OCI-LY3 (cell line): ENCODE data around the gene MPRIP.

Source experiments
- EZH2phosphoT487 ChIP-seq: fragments of 200-600 bp; shearing (Covaris generic); IDR thresholded peaks from 2 replicates; pipeline ENCODE4 v1.6.1; 2018; ENCODE audit warnings: antibody characterized with exemption, mixed run types, low read depth
- TF ChIP-seq, protein P1 (sequence below): fragments of 200-600, 300-600 bp; sonication (generic); IDR thresholded peaks from 2 replicates; pipeline ENCODE4 v1.5.1; 2014; ENCODE audit warnings: antibody characterized with exemption, low read length, low read depth

DNA sequence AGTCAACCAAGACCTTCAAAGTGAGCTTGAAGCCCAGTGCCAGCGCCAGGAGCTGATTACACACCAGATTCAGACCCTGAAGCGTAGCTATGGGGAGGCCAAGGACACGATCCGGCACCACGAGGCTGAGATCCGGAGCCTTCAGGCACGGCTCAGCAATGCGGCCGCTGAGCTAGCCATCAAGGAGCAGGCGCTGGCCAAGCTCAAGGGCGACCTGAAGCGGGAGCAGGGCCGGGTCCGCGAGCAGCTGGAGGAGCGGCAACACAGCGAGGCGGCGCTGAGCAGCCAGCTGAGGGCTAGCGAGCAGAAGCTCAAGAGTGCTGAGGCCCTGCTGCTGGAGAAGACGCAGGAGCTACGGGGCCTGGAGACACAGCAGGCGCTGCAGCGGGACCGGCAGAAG, 121.9 kb downstream of the MPRIP start:
- no peak for TF ChIP-seq EZH2phosphoT487
- TF ChIP-seq, protein P1, sequence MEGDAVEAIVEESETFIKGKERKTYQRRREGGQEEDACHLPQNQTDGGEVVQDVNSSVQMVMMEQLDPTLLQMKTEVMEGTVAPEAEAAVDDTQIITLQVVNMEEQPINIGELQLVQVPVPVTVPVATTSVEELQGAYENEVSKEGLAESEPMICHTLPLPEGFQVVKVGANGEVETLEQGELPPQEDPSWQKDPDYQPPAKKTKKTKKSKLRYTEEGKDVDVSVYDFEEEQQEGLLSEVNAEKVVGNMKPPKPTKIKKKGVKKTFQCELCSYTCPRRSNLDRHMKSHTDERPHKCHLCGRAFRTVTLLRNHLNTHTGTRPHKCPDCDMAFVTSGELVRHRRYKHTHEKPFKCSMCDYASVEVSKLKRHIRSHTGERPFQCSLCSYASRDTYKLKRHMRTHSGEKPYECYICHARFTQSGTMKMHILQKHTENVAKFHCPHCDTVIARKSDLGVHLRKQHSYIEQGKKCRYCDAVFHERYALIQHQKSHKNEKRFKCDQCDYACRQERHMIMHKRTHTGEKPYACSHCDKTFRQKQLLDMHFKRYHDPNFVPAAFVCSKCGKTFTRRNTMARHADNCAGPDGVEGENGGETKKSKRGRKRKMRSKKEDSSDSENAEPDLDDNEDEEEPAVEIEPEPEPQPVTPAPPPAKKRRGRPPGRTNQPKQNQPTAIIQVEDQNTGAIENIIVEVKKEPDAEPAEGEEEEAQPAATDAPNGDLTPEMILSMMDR, result no peak
